DMS153 treated with DMSO at 0.1 percent for 48 hours (cell line): Measurements from ENCODE around the gene GADD45A.
A peak's percentile ranks its signal among the peaks of the same experiment; 100 is the strongest.

Source experiments
- DNase-seq: peaks from one replicate; lab custom pipeline; 2025; ENCODE audit not compliant: unreplicated experiment; lab: John Stamatoyannopoulos, UW

The GADD45A gene

GRCh38 chr1:67688526-67689219 lies 3.7 kb downstream of the GADD45A start:
- DNase-seq, result no peak

GRCh38 chr1:67689267-67690017 lies 4.4 kb downstream of the GADD45A start:
- no peak for DNase-seq

- no peak for DNase-seq
Measured at GRCh38 chr1:67690018-67690363, 5.0 kb downstream of the GADD45A start.

- DNase-seq, result no peak
Measured at GRCh38 chr1:67690411-67690810, 5.4 kb downstream of the GADD45A start.

GRCh38 chr1:67691712-67692111 lies 6.7 kb downstream of the GADD45A start:
- DNase-seq, result no peak

- no peak for DNase-seq
Measured at GRCh38 chr1:67695963-67696362, 11.0 kb downstream of the GADD45A start.

- DNase-seq, result no peak
Measured at GRCh38 chr1:67696708-67697107, 11.7 kb downstream of the GADD45A start.

GRCh38 chr1:67700220-67700619 lies 15.2 kb downstream of the GADD45A start:
- DNase-seq, result no peak

- no peak for DNase-seq
Measured at GRCh38 chr1:67700692-67701410, 15.8 kb downstream of the GADD45A start.

GRCh38 chr1:67701876-67702275 lies 16.9 kb downstream of the GADD45A start:
- no peak for DNase-seq

- DNase-seq, result no peak
Measured at GRCh38 chr1:67704351-67704750, 19.4 kb downstream of the GADD45A start.

GRCh38 chr1:67705735-67706453 lies 20.9 kb downstream of the GADD45A start:
- no peak for DNase-seq

- no peak for DNase-seq
Measured at GRCh38 chr1:67708606-67709005, 23.6 kb downstream of the GADD45A start.

- DNase-seq, result no peak
Measured at GRCh38 chr1:67710417-67710816, 25.4 kb downstream of the GADD45A start.

GRCh38 chr1:67711158-67711854 lies 26.3 kb downstream of the GADD45A start:
- DNase-seq, result no peak

- no peak for DNase-seq
Measured at GRCh38 chr1:67711855-67712212, 26.8 kb downstream of the GADD45A start.

- DNase-seq, result peak; percentile 61
Measured at GRCh38 chr1:67713057-67713846, 28.3 kb downstream of the GADD45A start.

- DNase-seq, result no peak
Measured at GRCh38 chr1:67715819-67716218, 30.8 kb downstream of the GADD45A start.

GRCh38 chr1:67716800-67717199 lies 31.8 kb downstream of the GADD45A start:
- DNase-seq, result no peak

GRCh38 chr1:67717876-67718275 lies 32.9 kb downstream of the GADD45A start:
- no peak for DNase-seq
